ENCODE measurements around the gene DNAJB6.

The DNAJB6 gene

GRCh38 chr7:157397036-157397720, 60.4 kb downstream of the DNAJB6 start:
- no peak for DNase-seq

GRCh38 chr7:157397731-157398691, 61.2 kb downstream of the DNAJB6 start:
- DNase-seq: peak; percentile 20 to 49

GRCh38 chr7:157399086-157399687, 62.4 kb downstream of the DNAJB6 start:
- DNase-seq: no peak

- no peak for DNase-seq
Measured at GRCh38 chr7:157400171-157400860, 63.5 kb downstream of the DNAJB6 start.

GRCh38 chr7:157401567-157402387, 65.0 kb downstream of the DNAJB6 start:
- DNase-seq: no peak

GRCh38 chr7:157402388-157402703, 65.5 kb downstream of the DNAJB6 start:
- no peak for DNase-seq

GRCh38 chr7:157402911-157403534, 66.2 kb downstream of the DNAJB6 start:
- DNase-seq: no peak

- DNase-seq: no peak
Measured at GRCh38 chr7:157403646-157404401, 67.0 kb downstream of the DNAJB6 start.

- no peak for DNase-seq
Measured at GRCh38 chr7:157404845-157405481, 68.2 kb downstream of the DNAJB6 start.

GRCh38 chr7:157405501-157405900, 68.7 kb downstream of the DNAJB6 start:
- DNase-seq: no peak

- DNase-seq: no peak
Measured at GRCh38 chr7:157405914-157406810, 69.4 kb downstream of the DNAJB6 start.

- no peak for DNase-seq
Measured at GRCh38 chr7:157406971-157407370, 70.2 kb downstream of the DNAJB6 start.

- no peak for DNase-seq
Measured at GRCh38 chr7:157407512-157408257, 70.9 kb downstream of the DNAJB6 start.

GRCh38 chr7:157408258-157409101, 71.7 kb downstream of the DNAJB6 start:
- DNase-seq: no peak

GRCh38 chr7:157409149-157409752, 72.4 kb downstream of the DNAJB6 start:
- DNase-seq: peak in 1 of 2 experiments; percentile 6

GRCh38 chr7:157409753-157410727, 73.2 kb downstream of the DNAJB6 start:
- DNase-seq: no peak
